Endothelial cell of umbilical vein (primary cell): ENCODE measurements around the gene WBP2. TPM values are rescaled to one million over a fixed set of nuclear protein-coding genes. Genes with fewer than 3 reads are reported as not detected.

Source experiments
- BruUV-seq: library from RNA; stranded (reverse); fragments of 400-500 nt; replicated peaks from 2 replicates; lab custom pipeline; 2021; lab: Mats Ljungman, UMichigan
- CTCF ChIA-PET: fragments of 300-600, 350-600 bp; sonication (Branson Sonifier 250); formaldehyde crosslinking; loops from one replicate; lab custom pipeline; 2021; ENCODE audit warnings: antibody characterized with exemption, inconsistent platforms; lab: Charles Lee
- POLR2A ChIA-PET: fragments of 300-600, 350-600 bp; sonication (Branson Sonifier 250); formaldehyde crosslinking; loops from one replicate; lab custom pipeline; 2021; ENCODE audit warnings: antibody characterized with exemption, inconsistent platforms; lab: Charles Lee
- DNase-seq: peaks from one replicate; pipeline ENCODE4 v3.0.0-alpha.2; 2011; ENCODE audit warnings: low read depth, low spot score
- FAIRE-seq: peaks from 2 replicates; lab custom pipeline; 2011; peaks lifted over from hg19 to GRCh38; lab: Jason Lieb, UNC
- H2AFZ ChIP-seq: 2 replicates; pipeline ENCODE4 v1.6.0; 2012; ENCODE audit warnings: low read depth, low read length, control low read depth, inconsistent platforms
- H3K27ac ChIP-seq: 2 replicates; pipeline ENCODE4 v1.5.1; 2011; ENCODE audit warnings: low read depth, mild to moderate bottlenecking, control low read depth, low read length, moderate library complexity; ENCODE audit not compliant: insufficient read depth
- H3K27me3 ChIP-seq, 2 experiments: 2 replicates each; pipeline versions ENCODE4 v1.6.0 to v1.6.1; 2011; ENCODE audit warnings: low read length in 2 of 2, mixed read lengths in 1 of 2; ENCODE audit not compliant: control insufficient read depth in 2 of 2, insufficient read depth in 2 of 2
- H3K36me3 ChIP-seq, 2 experiments: 2 replicates in 1 of 2; 3 replicates in 1 of 2; pipeline ENCODE4 v1.5.1; 2011; ENCODE audit warnings: low read length in 2 of 2, mild to moderate bottlenecking in 1 of 2, moderate library complexity in 1 of 2; ENCODE audit not compliant: control insufficient read depth in 2 of 2, insufficient read depth in 2 of 2; ENCODE audit errors: extremely low read depth in 1 of 2
- H3K4me1 ChIP-seq: 3 replicates; pipeline ENCODE4 v1.5.1; 2011; ENCODE audit warnings: mild to moderate bottlenecking, low read length; ENCODE audit not compliant: control insufficient read depth, insufficient read depth; ENCODE audit errors: extremely low read depth
- H3K4me2 ChIP-seq: 2 replicates; pipeline ENCODE4 v1.6.1; 2011; ENCODE audit warnings: low read length, control low read depth, mixed read lengths; ENCODE audit not compliant: insufficient read depth
- H3K4me3 ChIP-seq, 3 experiments: fragments of 200-600 bp in 1 of 3; sonication (generic), shearing (Covaris generic) in 1 of 3; replicated peaks in 1 of 3; 2 replicates each; pipeline ENCODE4 v1.5.1; 2011 to 2016; ENCODE audit warnings: control low read depth in 3 of 3, low read length in 3 of 3, mild to moderate bottlenecking in 2 of 3, inconsistent platforms in 1 of 3, low read depth in 1 of 3, moderate library complexity in 1 of 3; ENCODE audit not compliant: insufficient read depth in 1 of 3
- H3K79me2 ChIP-seq: 2 replicates; pipeline ENCODE4 v1.6.0; 2012; ENCODE audit warnings: low read length, inconsistent platforms; ENCODE audit not compliant: control insufficient read depth, insufficient read depth
- H3K9ac ChIP-seq: replicated peaks from 2 replicates; pipeline ENCODE3; 2011; ENCODE audit warnings: low read length, control low read depth; ENCODE audit not compliant: insufficient read depth; ENCODE audit errors: extremely low read depth
- H3K9me1 ChIP-seq: replicated peaks from 3 replicates; pipeline ENCODE4 v1.6.0; 2011; ENCODE audit warnings: mild to moderate bottlenecking, low read length; ENCODE audit not compliant: control insufficient read depth, insufficient read depth; ENCODE audit errors: extremely low read depth
- H3K9me3 ChIP-seq: replicated peaks from 2 replicates; pipeline ENCODE4 v1.5.1; 2012; ENCODE audit warnings: low read length, inconsistent platforms; ENCODE audit not compliant: control insufficient read depth, insufficient read depth
- H4K20me1 ChIP-seq: replicated peaks from 2 replicates; pipeline ENCODE3; 2011; ENCODE audit warnings: mild to moderate bottlenecking, low read length; ENCODE audit not compliant: control insufficient read depth, insufficient read depth; ENCODE audit errors: extremely low read depth
- GATA2 ChIP-seq: IDR thresholded peaks from 2 replicates; pipeline ENCODE4 v1.7.0; 2011; ENCODE audit warnings: low read depth, mild to moderate bottlenecking, moderate library complexity, mixed read lengths, low read length; ENCODE audit not compliant: insufficient read length, insufficient read depth
- POLR2A ChIP-seq: IDR thresholded peaks from 2 replicates; pipeline ENCODE4 v1.6.1; 2012; ENCODE audit warnings: low read depth, mild to moderate bottlenecking, control low read depth, low read length
- POLR2AphosphoS5 ChIP-seq: IDR thresholded peaks from 2 replicates; pipeline ENCODE4 v1.6.1; 2012; ENCODE audit warnings: low read depth, mild to moderate bottlenecking, control low read depth, low read length, moderate library complexity; ENCODE audit not compliant: insufficient read depth
- dilution Hi-C: fragments of 300-500 bp; cut with MboI; formaldehyde crosslinking; loops from one replicate; pipeline ENCODE4 v1.15.0; 2019; ENCODE audit warnings: low sequenced_read_pairs; ENCODE audit not compliant: extremely low pct_ligation_motif_present
- intact Hi-C: fragments of 100-400 bp; cut with micrococcal nuclease; formaldehyde crosslinking; loops from one replicate; pipeline ENCODE4 v1.10.0; 2022
- polyA plus RNA-seq, 4 experiments: library from polyadenylated mRNA; depleted of rRNA in 3 of 4; stranded (reverse) in 3 of 4; unstranded in 1 of 4; fragments of >200 nt; gene quantifications; 2 replicates each; pipeline versions ENCODE4 v1.2.1 to v1.2.3, GENCODE V29; 2011 to 2012; ENCODE audit warnings: missing spikeins in 1 of 4
- total RNA-seq: library from RNA; stranded (reverse); gene quantifications from 2 replicates; pipeline ENCODE4 v1.2.3, GENCODE V29; 2021
- TF ChIP-seq, protein P1 (sequence below): IDR thresholded peaks from 2 replicates; pipeline ENCODE4 v1.6.1; 2011; ENCODE audit not compliant: insufficient read depth, insufficient read length

WBP2 gene
- total and polyA plus RNA-seq, 2 donors (not counting 3 experiments of a cell fraction or from before 2014, with no cell fraction given): 81.5 to 126 TPM

DNA sequence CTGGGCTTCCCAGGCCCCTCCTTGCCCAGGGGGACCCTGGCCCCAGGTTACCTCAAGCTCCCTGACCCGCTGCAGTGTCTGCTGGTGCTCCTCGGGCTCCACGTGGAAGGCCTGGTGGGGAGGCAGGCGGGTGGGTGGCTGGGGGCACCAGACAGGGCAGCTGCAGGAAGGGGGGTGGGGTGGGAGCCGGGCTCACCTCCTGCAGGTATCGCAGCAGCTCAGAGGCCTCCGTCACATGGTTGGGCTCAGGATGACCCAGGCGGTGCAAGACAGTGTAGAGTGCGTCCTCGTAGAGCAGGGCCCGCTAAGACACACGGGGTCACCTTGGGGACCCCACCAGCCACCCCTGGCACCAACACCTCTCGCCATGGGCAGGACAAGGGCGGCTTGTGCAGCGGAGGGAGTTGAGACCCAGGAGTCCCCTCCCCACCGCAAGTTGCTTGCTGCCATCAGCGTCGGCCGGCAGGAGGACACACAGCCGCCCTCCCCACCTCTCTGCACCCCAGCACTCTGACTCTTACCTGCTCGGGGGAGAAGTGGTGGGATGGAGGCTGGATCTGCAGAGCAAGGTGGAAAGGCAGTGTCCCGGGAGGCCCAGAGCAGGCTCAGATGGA is 12.1 kb downstream of the WBP2 start:
- Histone ChIP-seq H3K36me3 (peaks cover under 1 to 16% of the 10 kb centered on the region in 2 experiments), H3K27me3 (no peaks in the 10 kb centered on the region), H3K9me3 (no peaks in the 10 kb centered on the region), H3K4me2 (no peak overlapping the region), H3K9ac (no peak overlapping the region), H3K79me2 (no peaks in the 10 kb centered on the region), H2AFZ (peak overlapping the region; percentile 86), H3K27ac (no peak overlapping the region), H3K4me1 (peaks cover 31% of the 10 kb centered on the region), H4K20me1 (no peaks in the 10 kb centered on the region), H3K9me1 (no peaks in the 10 kb centered on the region), H3K4me3 (no peak overlapping the region)
- no TSS peak for BruUV-seq
- intact Hi-C loops: no loop called here
- dilution Hi-C loops: no loop called here
- POLR2A ChIA-PET: no interaction called here
- no peak for TF ChIP-seq POLR2A
- no peak for DNase-seq
- FAIRE-seq: no peak
- CTCF ChIA-PET: interaction anchor here (0.9 to 3.4 kb wide), 5 partner anchors 13 to 70 kb away, joined by 3 to 24 read pairs (median 4); no protein-coding TSS in a partner anchor

DNA sequence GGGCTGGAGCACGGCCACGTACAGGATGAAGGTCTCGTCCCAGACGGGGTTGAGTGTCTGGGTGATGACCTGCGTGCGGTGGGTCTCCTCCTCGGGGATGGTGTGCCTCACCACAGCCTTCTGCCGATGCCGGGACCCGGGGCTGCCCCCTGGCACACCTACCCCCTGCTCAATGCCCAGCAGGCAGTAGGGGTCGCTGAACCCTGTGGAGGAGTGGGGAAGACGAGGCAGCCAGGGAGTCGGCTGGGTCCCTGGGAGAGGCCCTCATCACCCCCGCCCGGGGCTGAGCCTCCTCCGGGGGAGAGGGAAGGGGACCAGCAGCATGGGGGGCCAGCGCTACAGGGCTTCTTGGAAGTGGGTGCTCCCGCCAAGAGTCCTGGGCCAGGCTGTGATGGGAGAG is 12.7 kb downstream of the WBP2 start:
- H3K9ac ChIP-seq: no peak overlapping the region
- H3K27ac ChIP-seq: no peak overlapping the region
- no TSS peak for BruUV-seq
- no peak overlapping the region for H2AFZ ChIP-seq
- dilution Hi-C loops: no loop called here
- FAIRE-seq (no peak), DNase-seq (no peak)
- H3K9me3 ChIP-seq: no peaks in the 10 kb centered on the region
- intact Hi-C loops: no loop called here
- peaks cover 0 to 11% of the 10 kb centered on the region in 2 experiments for H3K36me3 ChIP-seq
- H3K27me3 ChIP-seq: no peaks in the 10 kb centered on the region
- TF ChIP-seq, protein P1, sequence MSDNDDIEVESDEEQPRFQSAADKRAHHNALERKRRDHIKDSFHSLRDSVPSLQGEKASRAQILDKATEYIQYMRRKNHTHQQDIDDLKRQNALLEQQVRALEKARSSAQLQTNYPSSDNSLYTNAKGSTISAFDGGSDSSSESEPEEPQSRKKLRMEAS: no peak
- TF ChIP-seq GATA2 (no peak), POLR2AphosphoS5 (no peak), POLR2A (no peak)
- H3K4me1 ChIP-seq: peaks cover 30% of the 10 kb centered on the region
- ChIA-PET CTCF (no interaction called here), POLR2A (no interaction called here)
- no peak overlapping the region for H3K4me2 ChIP-seq
- no peaks in the 10 kb centered on the region for H4K20me1 ChIP-seq
- H3K9me1 ChIP-seq: no peaks in the 10 kb centered on the region
- H3K79me2 ChIP-seq: no peaks in the 10 kb centered on the region
- H3K4me3 ChIP-seq: no peak overlapping the region
